T-cell (primary cell): Measurements from ENCODE around the gene KCNIP4. TPM values are rescaled to one million over a fixed set of nuclear protein-coding genes. Genes with fewer than 3 reads are reported as not detected.

Source experiments
- ATAC-seq, 4 experiments: fragments of 200-7000 bp in 3 of 4; fragments of 150-1000 bp in 1 of 4; cut with Tn5 transposase; replicated peaks in 1 of 4; 1 replicate in 3 of 4; 2 replicates in 1 of 4; pipeline ENCODE4 v1.10.0; 2021; ENCODE audit warnings: moderate library complexity in 3 of 4, mild to moderate bottlenecking in 2 of 4, moderate number of reproducible peaks in 1 of 4
- CTCF ChIA-PET, 2 donors: fragments of 300-600 bp; sonication (Branson Sonifier 250); formaldehyde crosslinking; loops; one replicate each; lab custom pipeline; 2022; ENCODE audit warnings: antibody characterized with exemption in 2 of 2; lab: Charles Lee
- POLR2A ChIA-PET, 2 donors: fragments of 300-600 bp; sonication (Branson Sonifier 250); formaldehyde crosslinking; loops; one replicate each; lab custom pipeline; 2022; ENCODE audit warnings: antibody characterized with exemption in 2 of 2; lab: Charles Lee
- DNase-seq, 35 experiments: peaks; one replicate each; pipeline versions ENCODE4 v3.0.0 to v3.0.0-alpha.2; 2013 to 2023
- H3K27ac ChIP-seq: one replicate; pipeline ENCODE4 v1.5.1; 2013; ENCODE audit warnings: low read length
- H3K27me3 ChIP-seq, 2 experiments: replicated peaks in 1 of 2; 1 replicate in 1 of 2; 2 replicates in 1 of 2; pipeline versions ENCODE4 v1.6.1 to v1.7.0; 2013; ENCODE audit warnings: low read length in 1 of 2, mixed read lengths in 1 of 2; ENCODE audit not compliant: control insufficient read depth in 2 of 2, insufficient read depth in 2 of 2; ENCODE audit errors: extremely low read depth in 1 of 2
- H3K36me3 ChIP-seq, 2 donors: 1 replicate in 1 of 2; 2 replicates in 1 of 2; pipeline versions ENCODE4 v1.6.1 to v1.7.0; 2013; ENCODE audit warnings: low read length in 1 of 2; ENCODE audit not compliant: control insufficient read depth in 2 of 2, insufficient read depth in 1 of 2; ENCODE audit errors: extremely low read depth in 1 of 2
- H3K4me1 ChIP-seq, 2 experiments: 1 replicate in 1 of 2; 2 replicates in 1 of 2; pipeline versions ENCODE4 v1.6.1 to v1.7.0; 2013; ENCODE audit warnings: low read length in 2 of 2, mixed read lengths in 1 of 2; ENCODE audit not compliant: insufficient read depth in 2 of 2, control insufficient read depth in 1 of 2; ENCODE audit errors: extremely low read depth in 1 of 2
- H3K4me3 ChIP-seq, 2 donors: 1 replicate in 1 of 2; 2 replicates in 1 of 2; pipeline versions ENCODE4 v1.5.1 to v1.7.0; 2013; ENCODE audit warnings: mild to moderate bottlenecking in 2 of 2, low read length in 1 of 2, moderate library complexity in 1 of 2; ENCODE audit not compliant: control insufficient read depth in 1 of 2; ENCODE audit errors: extremely low read depth in 1 of 2
- H3K9me3 ChIP-seq: 2 replicates; pipeline ENCODE4 v1.7.0; 2013
- H3K27ac Mint-ChIP-seq, 2 donors: one replicate each; pipeline ENCODE4 v1.8.0; 2020 to 2021; ENCODE audit warnings: mild to moderate bottlenecking in 2 of 2, mixed read lengths in 2 of 2
- H3K27me3 Mint-ChIP-seq, 2 donors: one replicate each; pipeline ENCODE4 v1.8.0; 2021 to 2022; ENCODE audit warnings: mixed read lengths in 2 of 2
- H3K36me3 Mint-ChIP-seq: one replicate; pipeline ENCODE4 v1.8.0; 2021; ENCODE audit warnings: mixed read lengths
- H3K4me1 Mint-ChIP-seq, 3 donors: one replicate each; pipeline ENCODE4 v1.8.0; 2020 to 2022; ENCODE audit warnings: mixed read lengths in 3 of 3, mild to moderate bottlenecking in 1 of 3
- H3K4me3 Mint-ChIP-seq, 3 donors: one replicate each; pipeline ENCODE4 v1.8.0; 2020 to 2022; ENCODE audit warnings: mild to moderate bottlenecking in 3 of 3, mixed read lengths in 3 of 3, moderate library complexity in 3 of 3
- H3K9me3 Mint-ChIP-seq, 3 donors: one replicate each; pipeline ENCODE4 v1.8.0; 2020 to 2022; ENCODE audit warnings: mixed read lengths in 3 of 3
- WGBS: methylation state at CpG from one replicate; pipeline ENCODE4 v1.1.5; 2013; ENCODE audit warnings: missing lambda C conversion rate; ENCODE audit not compliant: insufficient coverage; 5-methylcytosine and 5-hydroxymethylcytosine counted together
- total RNA-seq, 35 experiments: library from RNA in 6 of 35; stranded (reverse) in 6 of 35; fragments of 120-200 nt in 1 of 35; gene quantifications; one replicate each; pipeline versions ENCODE4 v1.2.1 to v1.2.4 and lab custom pipeline; 2013 to 2026

The KCNIP4 gene
- total RNA-seq, 5 donors from 2014 or later (not counting 1 experiment from before 2014, with no cell fraction given): not detected

DNA sequence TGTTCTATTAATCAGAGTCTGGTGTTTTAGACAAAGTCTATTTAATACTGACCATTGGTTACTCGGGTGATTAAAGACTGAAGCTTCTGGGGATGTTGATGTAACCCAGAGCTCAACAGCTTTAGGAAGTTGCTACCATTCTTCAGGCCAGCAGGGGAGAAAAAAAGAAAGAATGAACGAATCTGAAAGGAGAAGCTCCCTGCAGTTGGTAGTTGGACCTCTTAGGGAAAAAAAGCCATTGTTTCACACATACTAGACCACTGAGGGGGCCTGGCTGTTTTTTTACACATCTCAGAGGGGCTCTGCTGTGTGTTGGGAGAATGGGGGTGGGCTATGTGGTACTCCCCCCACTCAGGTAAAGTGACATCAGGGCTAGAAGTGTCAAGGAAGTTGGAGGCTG lies 378.9 kb downstream of the KCNIP4 start:
- H3K4me3 Mint-ChIP-seq: no peak overlapping the region
- no peak for ATAC-seq
- no peaks in the 10 kb centered on the region for H3K36me3 ChIP-seq
- no peak for DNase-seq
- WGBS: no CpG with 5 or more reads among the region's 2 CpGs
- H3K27me3 Mint-ChIP-seq: no peaks in the 10 kb centered on the region
- no peaks in the 10 kb centered on the region for H3K36me3 Mint-ChIP-seq
- no peak overlapping the region for H3K27ac Mint-ChIP-seq
- H3K4me1 ChIP-seq: no peaks in the 10 kb centered on the region
- no peaks in the 10 kb centered on the region for H3K4me1 Mint-ChIP-seq
- H3K27ac ChIP-seq: no peak overlapping the region
- H3K4me3 ChIP-seq: no peak overlapping the region
- ChIA-PET POLR2A (no interaction called here), CTCF (interaction anchor here in 1 of 2 donors (0.5 kb wide), 1 partner anchor 17 kb away, joined by 4 read pairs; no protein-coding TSS in a partner anchor)
- no peaks in the 10 kb centered on the region for H3K27me3 ChIP-seq
- H3K9me3 ChIP-seq: no peaks in the 10 kb centered on the region
- peaks cover 0 to 8% (median 5%) of the 10 kb centered on the region in 3 donors for H3K9me3 Mint-ChIP-seq

DNA sequence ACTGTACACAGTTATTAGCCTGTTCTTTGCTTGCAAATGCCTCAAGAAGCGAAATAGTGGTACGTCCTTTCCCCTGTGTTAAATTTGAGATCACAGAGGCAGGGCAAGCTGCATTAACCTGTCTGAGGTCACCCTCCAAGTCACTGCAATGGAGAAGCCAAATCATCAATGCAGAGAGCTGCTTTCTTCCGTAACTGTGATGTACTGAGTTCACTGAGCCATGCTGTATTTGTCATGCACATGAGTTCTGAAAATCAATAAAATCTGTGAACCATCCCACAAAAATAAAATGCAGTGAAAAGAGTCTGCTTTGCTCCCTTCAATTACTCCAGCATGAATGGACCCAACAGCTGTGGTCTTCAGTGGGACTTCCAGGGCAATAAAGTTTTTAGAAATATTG lies 393.5 kb downstream of the KCNIP4 start:
- no peak for DNase-seq
- no peaks in the 10 kb centered on the region for H3K9me3 ChIP-seq
- no peaks in the 10 kb centered on the region for H3K4me1 ChIP-seq
- no peak overlapping the region for H3K27ac ChIP-seq
- Mint-ChIP-seq H3K4me3 (no peak overlapping the region), H3K9me3 (peaks cover 7 to 14% (median 7%) of the 10 kb centered on the region in 3 donors), H3K27ac (no peak overlapping the region), H3K27me3 (no peaks in the 10 kb centered on the region), H3K4me1 (no peaks in the 10 kb centered on the region), H3K36me3 (no peaks in the 10 kb centered on the region)
- H3K4me3 ChIP-seq: no peak overlapping the region
- no peaks in the 10 kb centered on the region for H3K27me3 ChIP-seq
- no peaks in the 10 kb centered on the region for H3K36me3 ChIP-seq
- ChIA-PET POLR2A (no interaction called here), CTCF (no interaction called here)
- no peak for ATAC-seq
- 46% methylated on average over 2 of the region's 3 CpGs for WGBS

DNA sequence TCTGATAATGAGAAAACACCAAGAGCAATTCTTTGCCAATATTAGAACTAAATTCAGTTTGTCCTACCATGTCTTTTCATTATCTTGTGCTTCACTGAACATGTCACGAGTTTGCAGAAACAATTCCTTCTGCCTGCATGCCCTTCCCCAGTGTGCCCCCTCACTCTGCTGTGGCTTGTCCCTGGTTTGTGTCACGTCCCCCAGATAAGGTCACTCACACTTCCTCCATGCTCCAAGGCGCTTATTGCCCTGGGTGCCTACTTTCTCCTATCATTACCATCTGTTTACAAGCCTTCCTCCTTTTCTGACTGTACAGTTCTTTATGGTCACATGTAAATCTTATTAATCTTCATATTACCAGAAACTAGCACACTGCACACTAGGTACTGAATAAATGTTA lies 394.1 kb downstream of the KCNIP4 start:
- H3K27ac ChIP-seq: no peak overlapping the region
- H3K4me3 ChIP-seq: no peak overlapping the region
- DNase-seq (no peak), ATAC-seq (no peak)
- no peaks in the 10 kb centered on the region for H3K36me3 ChIP-seq
- Mint-ChIP-seq H3K9me3 (peaks cover 7 to 17% (median 7%) of the 10 kb centered on the region in 3 donors), H3K4me3 (no peak overlapping the region), H3K36me3 (no peaks in the 10 kb centered on the region), H3K4me1 (no peaks in the 10 kb centered on the region), H3K27me3 (no peaks in the 10 kb centered on the region), H3K27ac (no peak overlapping the region)
- ChIA-PET CTCF (no interaction called here), POLR2A (no interaction called here)
- no peaks in the 10 kb centered on the region for H3K9me3 ChIP-seq
- no peaks in the 10 kb centered on the region for H3K27me3 ChIP-seq
- WGBS: 11% methylated on average over 2 of the region's 3 CpGs
- H3K4me1 ChIP-seq: no peaks in the 10 kb centered on the region

DNA sequence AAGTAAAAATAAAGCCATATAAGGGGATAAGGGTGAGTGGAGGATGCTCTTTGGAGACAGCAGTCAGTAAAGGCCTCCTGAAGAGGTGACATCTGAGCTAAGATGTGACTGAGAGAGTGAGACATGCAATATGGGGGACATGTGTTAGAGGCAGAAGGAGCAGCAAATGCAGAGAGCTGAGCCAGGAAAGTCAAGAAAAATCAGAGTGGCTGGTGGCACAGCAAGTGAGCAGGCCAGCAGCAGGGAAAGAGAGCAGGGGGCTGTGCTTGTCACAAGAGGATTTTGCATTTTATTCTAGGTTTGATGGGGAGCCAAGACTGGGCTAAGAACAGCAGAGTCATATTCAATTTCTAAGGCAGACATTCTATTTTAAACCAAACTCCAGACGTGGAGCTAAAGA lies 394.5 kb downstream of the KCNIP4 start:
- POLR2A ChIA-PET: no interaction called here
- Histone ChIP-seq H3K4me1 (no peaks in the 10 kb centered on the region), H3K27me3 (no peaks in the 10 kb centered on the region), H3K9me3 (no peaks in the 10 kb centered on the region), H3K4me3 (no peak overlapping the region), H3K36me3 (no peaks in the 10 kb centered on the region), H3K27ac (no peak overlapping the region)
- H3K4me3 Mint-ChIP-seq: no peak overlapping the region
- CTCF ChIA-PET: no interaction called here
- WGBS: no CpG with 5 or more reads among the region's 1 CpG
- no peak for DNase-seq
- no peak overlapping the region for H3K27ac Mint-ChIP-seq
- no peaks in the 10 kb centered on the region for H3K4me1 Mint-ChIP-seq
- no peaks in the 10 kb centered on the region for H3K36me3 Mint-ChIP-seq
- ATAC-seq: no peak
- H3K27me3 Mint-ChIP-seq: no peaks in the 10 kb centered on the region
- H3K9me3 Mint-ChIP-seq: peaks cover 7 to 17% (median 7%) of the 10 kb centered on the region in 3 donors

DNA sequence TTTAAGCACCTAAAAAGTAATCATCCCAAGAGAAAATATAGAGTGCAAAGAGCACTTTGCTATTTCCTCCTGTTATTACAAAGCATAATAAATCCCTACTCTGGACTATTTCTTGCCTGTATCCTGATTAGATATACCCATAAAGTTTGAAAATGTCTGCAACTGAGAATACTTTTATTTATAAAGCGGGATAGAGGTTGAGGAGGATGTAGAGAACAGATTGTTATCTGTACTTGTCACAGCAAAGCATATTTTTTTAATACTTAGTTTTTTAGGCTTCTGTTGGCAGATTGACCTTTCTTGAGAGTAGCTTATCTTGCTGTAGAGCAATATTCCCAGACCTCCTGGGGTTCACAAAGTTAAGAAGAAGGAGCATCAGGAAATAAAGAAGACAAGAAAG lies 396.1 kb downstream of the KCNIP4 start:
- H3K36me3 ChIP-seq: no peaks in the 10 kb centered on the region
- no peak overlapping the region for H3K27ac Mint-ChIP-seq
- H3K9me3 Mint-ChIP-seq: peaks cover 3 to 17% (median 9%) of the 10 kb centered on the region in 3 donors
- POLR2A ChIA-PET: no interaction called here
- CTCF ChIA-PET: no interaction called here
- no peaks in the 10 kb centered on the region for H3K27me3 Mint-ChIP-seq
- DNase-seq (no peak), ATAC-seq (no peak)
- no peak overlapping the region for H3K27ac ChIP-seq
- no CpG with 5 or more reads among the region's 1 CpG for WGBS
- no peaks in the 10 kb centered on the region for H3K36me3 Mint-ChIP-seq
- no peaks in the 10 kb centered on the region for H3K4me1 Mint-ChIP-seq
- no peak overlapping the region for H3K4me3 ChIP-seq
- H3K9me3 ChIP-seq: no peaks in the 10 kb centered on the region
- H3K4me1 ChIP-seq: no peaks in the 10 kb centered on the region
- no peak overlapping the region for H3K4me3 Mint-ChIP-seq
- H3K27me3 ChIP-seq: no peaks in the 10 kb centered on the region

DNA sequence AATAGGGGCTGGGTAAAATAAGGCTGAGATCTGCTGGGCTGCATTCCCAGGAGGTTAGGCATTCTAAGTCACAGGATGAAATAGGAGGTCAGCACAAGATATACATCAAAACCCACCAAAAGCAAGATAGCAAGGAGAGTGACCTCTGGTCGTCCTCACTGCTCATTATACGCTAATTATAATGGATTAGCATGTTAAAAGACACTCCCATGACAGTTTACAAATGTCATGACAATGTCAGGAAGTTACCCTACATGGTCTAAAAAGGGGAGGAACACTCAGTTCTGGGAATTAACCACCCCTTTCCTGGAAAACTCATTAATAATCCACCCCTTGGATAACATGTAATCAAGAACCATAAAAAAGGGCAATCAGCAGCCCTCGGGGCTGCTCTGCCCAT lies 403.6 kb downstream of the KCNIP4 start:
- DNase-seq: no peak
- Histone ChIP-seq H3K4me1 (no peaks in the 10 kb centered on the region), H3K9me3 (no peaks in the 10 kb centered on the region), H3K36me3 (no peaks in the 10 kb centered on the region), H3K4me3 (no peak overlapping the region), H3K27me3 (no peaks in the 10 kb centered on the region), H3K27ac (no peak overlapping the region)
- H3K36me3 Mint-ChIP-seq: no peaks in the 10 kb centered on the region
- no CpG with 5 or more reads among the region's 3 CpGs for WGBS
- H3K27me3 Mint-ChIP-seq: no peaks in the 10 kb centered on the region
- no peak for ATAC-seq
- H3K27ac Mint-ChIP-seq: no peak overlapping the region
- peaks cover 6 to 14% (median 10%) of the 10 kb centered on the region in 3 donors for H3K9me3 Mint-ChIP-seq
- CTCF ChIA-PET: interaction anchor here in 1 of 2 donors (0.6 kb wide), 1 partner anchor 29 kb away, joined by 4 read pairs; no protein-coding TSS in a partner anchor
- POLR2A ChIA-PET: no interaction called here
- H3K4me1 Mint-ChIP-seq: no peaks in the 10 kb centered on the region
- no peak overlapping the region for H3K4me3 Mint-ChIP-seq

DNA sequence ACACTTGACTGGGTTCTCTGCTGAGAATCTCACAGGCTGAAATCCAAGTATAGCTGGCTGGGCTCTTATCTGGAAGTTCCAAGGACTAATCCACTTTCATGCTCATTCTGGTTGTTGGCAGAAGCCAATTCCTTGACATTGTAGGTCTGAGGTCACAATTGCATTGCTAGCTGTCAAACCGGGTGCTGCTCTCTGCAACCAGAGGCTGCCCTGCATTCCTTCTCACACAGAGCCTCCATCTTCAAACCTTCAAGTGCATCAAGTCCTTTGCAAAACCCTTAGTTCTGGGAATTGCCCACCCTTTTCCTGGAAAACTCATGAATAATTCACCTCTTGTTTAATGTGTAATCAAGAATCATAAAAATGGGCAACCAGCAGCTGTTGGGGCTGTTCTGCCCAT lies 404.2 kb downstream of the KCNIP4 start:
- H3K9me3 Mint-ChIP-seq: peaks cover 5 to 14% (median 10%) of the 10 kb centered on the region in 3 donors
- H3K4me3 ChIP-seq: no peak overlapping the region
- ATAC-seq (no peak), DNase-seq (no peak)
- H3K4me1 ChIP-seq: no peaks in the 10 kb centered on the region
- H3K36me3 ChIP-seq: no peaks in the 10 kb centered on the region
- WGBS: 20% methylated on average over 1 of the region's 1 CpG
- no peaks in the 10 kb centered on the region for H3K9me3 ChIP-seq
- no peaks in the 10 kb centered on the region for H3K36me3 Mint-ChIP-seq
- H3K4me3 Mint-ChIP-seq: no peak overlapping the region
- no peaks in the 10 kb centered on the region for H3K27me3 ChIP-seq
- ChIA-PET CTCF (interaction anchor here in 1 of 2 donors (0.6 kb wide), 1 partner anchor 29 kb away, joined by 4 read pairs; no protein-coding TSS in a partner anchor), POLR2A (no interaction called here)
- no peak overlapping the region for H3K27ac ChIP-seq
- no peaks in the 10 kb centered on the region for H3K27me3 Mint-ChIP-seq
- no peak overlapping the region for H3K27ac Mint-ChIP-seq
- no peaks in the 10 kb centered on the region for H3K4me1 Mint-ChIP-seq
